Body of pancreas (tissue), 4 donors: ENCODE data around the gene GNG14.

ENCODE experiments used
- POLR2A ChIP-seq, 3 donors: fragments of 450-650 bp; IDR thresholded peaks; one replicate each; pipeline ENCODE4 v1.6.1; 2016; ENCODE audit warnings: antibody characterized with exemption in 3 of 3, mild to moderate bottlenecking in 2 of 3
- TF ChIP-seq, protein P1 (sequence below), 7 experiments: fragments of 450-650 bp in 4 of 7; fragments of 200-600 bp in 3 of 7; sonication (generic) in 3 of 7; IDR thresholded peaks; one replicate each; pipeline ENCODE4 v1.5.1; 2016 to 2019; ENCODE audit warnings: antibody characterized with exemption in 7 of 7

DNA sequence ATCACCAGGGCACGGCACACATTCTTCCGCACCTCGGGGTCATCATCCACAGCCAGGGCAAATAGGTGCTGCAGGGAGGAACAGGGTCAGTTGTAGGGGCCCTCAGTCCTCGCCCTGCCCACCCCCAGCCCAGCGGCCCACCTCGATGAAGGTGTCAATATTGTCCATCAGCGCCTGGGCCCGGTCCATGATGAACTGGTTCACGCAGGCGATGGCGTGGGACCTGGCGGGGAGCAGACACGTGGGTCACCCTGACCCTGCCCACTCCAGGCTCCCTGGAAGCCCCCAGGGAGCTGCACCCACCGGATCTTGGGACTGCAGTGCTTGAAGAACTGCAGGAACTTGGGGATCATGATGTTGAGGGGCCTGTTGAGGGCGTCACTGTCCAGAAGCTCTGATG is 27.3 kb downstream of the GNG14 start:
- TF ChIP-seq, protein P1, sequence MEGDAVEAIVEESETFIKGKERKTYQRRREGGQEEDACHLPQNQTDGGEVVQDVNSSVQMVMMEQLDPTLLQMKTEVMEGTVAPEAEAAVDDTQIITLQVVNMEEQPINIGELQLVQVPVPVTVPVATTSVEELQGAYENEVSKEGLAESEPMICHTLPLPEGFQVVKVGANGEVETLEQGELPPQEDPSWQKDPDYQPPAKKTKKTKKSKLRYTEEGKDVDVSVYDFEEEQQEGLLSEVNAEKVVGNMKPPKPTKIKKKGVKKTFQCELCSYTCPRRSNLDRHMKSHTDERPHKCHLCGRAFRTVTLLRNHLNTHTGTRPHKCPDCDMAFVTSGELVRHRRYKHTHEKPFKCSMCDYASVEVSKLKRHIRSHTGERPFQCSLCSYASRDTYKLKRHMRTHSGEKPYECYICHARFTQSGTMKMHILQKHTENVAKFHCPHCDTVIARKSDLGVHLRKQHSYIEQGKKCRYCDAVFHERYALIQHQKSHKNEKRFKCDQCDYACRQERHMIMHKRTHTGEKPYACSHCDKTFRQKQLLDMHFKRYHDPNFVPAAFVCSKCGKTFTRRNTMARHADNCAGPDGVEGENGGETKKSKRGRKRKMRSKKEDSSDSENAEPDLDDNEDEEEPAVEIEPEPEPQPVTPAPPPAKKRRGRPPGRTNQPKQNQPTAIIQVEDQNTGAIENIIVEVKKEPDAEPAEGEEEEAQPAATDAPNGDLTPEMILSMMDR (IDR thresholded peaks at IDR 0.05): no peak
- TF ChIP-seq POLR2A (IDR thresholded peaks at IDR 0.05): no peak
